DND-41 (cell line): ENCODE results near the gene KDM6A.

Experiments
- ATAC-seq: fragments of 200-7000 bp; cut with Tn5 transposase; 3 replicates; pipeline ENCODE4 v1.9.1; 2021; ENCODE audit warnings: low read depth; ENCODE audit not compliant: insufficient read depth
- DNase-seq: peaks from one replicate; pipeline ENCODE4 v3.0.0-alpha.2; 2020
- H2AFZ ChIP-seq: 2 replicates; pipeline ENCODE4 v1.6.0; 2012; ENCODE audit warnings: low read depth, low read length
- H3K27ac ChIP-seq: 2 replicates; pipeline ENCODE4 v1.5.1; 2012; ENCODE audit warnings: low read length, inconsistent platforms
- H3K27me3 ChIP-seq: fragments of 200-600 bp; sonication (generic); 2 replicates; pipeline ENCODE4 v1.6.0; 2012; ENCODE audit warnings: low read length, mild to moderate bottlenecking, inconsistent platforms; ENCODE audit not compliant: insufficient read depth, poor library complexity
- H3K36me3 ChIP-seq: 2 replicates; pipeline ENCODE4 v1.5.1; 2012; ENCODE audit warnings: low read length, inconsistent platforms; ENCODE audit not compliant: insufficient read depth
- H3K4me1 ChIP-seq: 2 replicates; pipeline ENCODE4 v1.5.1; 2012; ENCODE audit warnings: mild to moderate bottlenecking, low read length; ENCODE audit not compliant: insufficient read depth
- H3K4me2 ChIP-seq: 2 replicates; pipeline ENCODE4 v1.6.0; 2012; ENCODE audit warnings: mild to moderate bottlenecking, moderate library complexity, low read length, inconsistent platforms; ENCODE audit not compliant: insufficient read depth
- H3K4me3 ChIP-seq, 2 experiments: fragments of 200-600 bp in 1 of 2; shearing (Covaris generic) in 1 of 2; 2 replicates each; pipeline ENCODE4 v1.5.1; 2012 to 2016; ENCODE audit warnings: inconsistent platforms in 2 of 2, low read length in 2 of 2, mild to moderate bottlenecking in 2 of 2, low read depth in 1 of 2, moderate library complexity in 1 of 2
- H3K79me2 ChIP-seq: 2 replicates; pipeline ENCODE4 v1.6.0; 2012; ENCODE audit warnings: low read length, inconsistent platforms; ENCODE audit not compliant: insufficient read depth
- H3K9ac ChIP-seq: 2 replicates; pipeline ENCODE4 v1.6.0; 2012; ENCODE audit warnings: low read depth, mild to moderate bottlenecking, inconsistent platforms, low read length, moderate library complexity
- H3K9me3 ChIP-seq: 2 replicates; pipeline ENCODE4 v1.5.1; 2012; ENCODE audit warnings: low read length, moderate library complexity, mild to moderate bottlenecking, inconsistent platforms; ENCODE audit not compliant: insufficient read depth, severe bottlenecking
- H4K20me1 ChIP-seq: 2 replicates; pipeline ENCODE4 v1.6.0; 2012; ENCODE audit warnings: low read length; ENCODE audit not compliant: insufficient read depth
- EZH2 ChIP-seq: IDR thresholded peaks from 3 replicates; pipeline ENCODE4 v1.6.1; 2012; ENCODE audit warnings: borderline replicate concordance, low read depth, mild to moderate bottlenecking, moderate library complexity, low read length, inconsistent platforms; ENCODE audit not compliant: severe bottlenecking
- TF ChIP-seq, protein P1 (sequence below): IDR thresholded peaks from 2 replicates; pipeline ENCODE4 v1.5.1; 2012; ENCODE audit warnings: borderline replicate concordance, low read length, moderate library complexity, mild to moderate bottlenecking; ENCODE audit not compliant: poor library complexity, severe bottlenecking; ENCODE audit errors: extremely low read depth

KDM6A gene

DNA sequence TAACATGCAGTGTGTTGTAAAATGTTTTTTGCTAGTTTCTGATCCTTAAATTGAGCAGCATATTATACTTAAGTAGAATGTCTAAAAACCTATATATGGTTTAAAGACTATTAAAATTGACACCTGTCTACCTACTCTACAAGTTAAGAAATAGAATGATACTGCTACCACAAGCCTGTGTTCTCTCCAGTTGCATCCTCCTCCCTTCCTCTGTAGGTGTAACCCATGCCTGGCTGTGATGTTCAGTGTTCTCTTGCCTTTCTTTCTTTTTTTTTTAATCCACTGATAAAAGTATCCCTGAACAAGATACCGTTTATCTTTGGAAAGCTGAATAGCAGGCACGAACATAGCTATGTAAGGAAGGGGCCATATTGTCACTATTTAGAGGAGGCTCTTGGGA, 99.1 kb downstream of the KDM6A start:
- no peak for TF ChIP-seq EZH2
- TF ChIP-seq, protein P1, sequence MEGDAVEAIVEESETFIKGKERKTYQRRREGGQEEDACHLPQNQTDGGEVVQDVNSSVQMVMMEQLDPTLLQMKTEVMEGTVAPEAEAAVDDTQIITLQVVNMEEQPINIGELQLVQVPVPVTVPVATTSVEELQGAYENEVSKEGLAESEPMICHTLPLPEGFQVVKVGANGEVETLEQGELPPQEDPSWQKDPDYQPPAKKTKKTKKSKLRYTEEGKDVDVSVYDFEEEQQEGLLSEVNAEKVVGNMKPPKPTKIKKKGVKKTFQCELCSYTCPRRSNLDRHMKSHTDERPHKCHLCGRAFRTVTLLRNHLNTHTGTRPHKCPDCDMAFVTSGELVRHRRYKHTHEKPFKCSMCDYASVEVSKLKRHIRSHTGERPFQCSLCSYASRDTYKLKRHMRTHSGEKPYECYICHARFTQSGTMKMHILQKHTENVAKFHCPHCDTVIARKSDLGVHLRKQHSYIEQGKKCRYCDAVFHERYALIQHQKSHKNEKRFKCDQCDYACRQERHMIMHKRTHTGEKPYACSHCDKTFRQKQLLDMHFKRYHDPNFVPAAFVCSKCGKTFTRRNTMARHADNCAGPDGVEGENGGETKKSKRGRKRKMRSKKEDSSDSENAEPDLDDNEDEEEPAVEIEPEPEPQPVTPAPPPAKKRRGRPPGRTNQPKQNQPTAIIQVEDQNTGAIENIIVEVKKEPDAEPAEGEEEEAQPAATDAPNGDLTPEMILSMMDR, result no peak
- Histone ChIP-seq H4K20me1 (no peaks in the 10 kb centered on the region), H3K4me1 (no peaks in the 10 kb centered on the region), H3K9ac (no peak overlapping the region), H3K4me3 (no peak overlapping the region), H3K27me3 (no peaks in the 10 kb centered on the region), H2AFZ (no peak overlapping the region), H3K4me2 (no peak overlapping the region), H3K36me3 (peaks cover 14% of the 10 kb centered on the region), H3K79me2 (peaks cover 77% of the 10 kb centered on the region), H3K27ac (no peak overlapping the region), H3K9me3 (peaks cover 8% of the 10 kb centered on the region)
- DNase-seq (no peak), ATAC-seq (no peak)

GRCh38 chrX:44973420-44973932, 100.5 kb downstream of the KDM6A start:
- no peak overlapping the region for H2AFZ ChIP-seq
- ATAC-seq (no peak), DNase-seq (no peak)
- H3K27me3 ChIP-seq, result no peaks in the 10 kb centered on the region
- H3K9ac ChIP-seq, result no peak overlapping the region
- no peak overlapping the region for H3K4me3 ChIP-seq
- H4K20me1 ChIP-seq, result no peaks in the 10 kb centered on the region
- no peak overlapping the region for H3K4me2 ChIP-seq
- H3K4me1 ChIP-seq, result no peaks in the 10 kb centered on the region
- no peak overlapping the region for H3K27ac ChIP-seq
- no peak for TF ChIP-seq EZH2
- TF ChIP-seq, protein P1, result no peak
- peaks cover 13% of the 10 kb centered on the region for H3K36me3 ChIP-seq
- peaks cover 8% of the 10 kb centered on the region for H3K9me3 ChIP-seq
- peaks cover 78% of the 10 kb centered on the region for H3K79me2 ChIP-seq

- DNase-seq (no peak), ATAC-seq (no peak)
- no peak for TF ChIP-seq EZH2
- TF ChIP-seq, protein P1, result no peak
- Histone ChIP-seq H3K4me1 (no peaks in the 10 kb centered on the region), H3K27me3 (no peaks in the 10 kb centered on the region), H3K4me3 (no peak overlapping the region), H3K79me2 (peaks cover 81% of the 10 kb centered on the region), H3K9ac (no peak overlapping the region), H4K20me1 (no peaks in the 10 kb centered on the region), H3K9me3 (peaks cover 8% of the 10 kb centered on the region), H3K36me3 (peaks cover 13% of the 10 kb centered on the region), H3K27ac (no peak overlapping the region), H2AFZ (no peak overlapping the region), H3K4me2 (no peak overlapping the region)
Measured at GRCh38 chrX:44974451-44974850, 101.5 kb downstream of the KDM6A start.

DNA sequence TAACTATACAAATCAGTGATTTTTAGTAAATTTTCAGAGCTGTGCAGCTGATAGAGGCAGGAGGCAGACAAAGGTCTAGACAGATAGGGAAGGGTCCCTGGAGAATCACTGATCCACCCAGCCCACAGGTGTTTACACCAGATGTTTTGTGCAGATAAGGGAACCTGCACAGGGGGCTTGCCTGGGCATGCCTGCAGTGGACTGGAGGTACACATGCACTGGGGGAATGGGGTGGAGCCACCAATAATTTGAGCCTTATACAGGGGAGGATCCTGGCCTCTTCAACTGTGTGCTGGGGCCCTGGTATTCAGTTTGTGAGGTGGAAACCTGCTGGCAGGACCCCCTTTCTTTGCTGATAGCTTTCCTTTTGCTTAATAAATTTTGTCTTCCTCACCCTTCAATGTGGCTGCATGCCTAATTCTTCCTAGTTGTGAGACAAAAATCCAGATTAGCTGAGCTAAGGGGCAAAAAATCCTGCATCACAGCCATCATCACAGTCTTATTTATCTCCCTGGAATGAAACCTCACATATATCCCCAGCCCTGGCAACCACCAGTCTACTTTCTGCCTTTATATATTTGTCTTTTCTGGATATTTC, 102.8 kb downstream of the KDM6A start:
- peaks cover 83% of the 10 kb centered on the region for H3K79me2 ChIP-seq

More for the DNA sequence above, 102.8 kb downstream of the KDM6A start:
- no peak overlapping the region for H3K4me2 ChIP-seq
- H3K36me3 ChIP-seq, result peaks cover 13% of the 10 kb centered on the region
- H4K20me1 ChIP-seq, result no peaks in the 10 kb centered on the region
- TF ChIP-seq EZH2, result no peak
- TF ChIP-seq, protein P1, result no peak
- no peak overlapping the region for H3K27ac ChIP-seq
- H3K4me1 ChIP-seq, result no peaks in the 10 kb centered on the region
- ATAC-seq, result no peak
- no peak overlapping the region for H3K9ac ChIP-seq
- peaks cover 8% of the 10 kb centered on the region for H3K9me3 ChIP-seq
- no peaks in the 10 kb centered on the region for H3K27me3 ChIP-seq
- no peak overlapping the region for H3K4me3 ChIP-seq
- peak; percentile 8 for DNase-seq
- no peak overlapping the region for H2AFZ ChIP-seq
